Activated T-cell treated with anti-CD3 and anti-CD28 coated beads for 1 hour (primary cell): ENCODE measurements around the gene TOMM34.

Source experiments
- DNase-seq: peaks from one replicate; pipeline ENCODE4 v3.0.0-alpha.2; 2020; ENCODE audit warnings: low read depth

Gene TOMM34

DNA sequence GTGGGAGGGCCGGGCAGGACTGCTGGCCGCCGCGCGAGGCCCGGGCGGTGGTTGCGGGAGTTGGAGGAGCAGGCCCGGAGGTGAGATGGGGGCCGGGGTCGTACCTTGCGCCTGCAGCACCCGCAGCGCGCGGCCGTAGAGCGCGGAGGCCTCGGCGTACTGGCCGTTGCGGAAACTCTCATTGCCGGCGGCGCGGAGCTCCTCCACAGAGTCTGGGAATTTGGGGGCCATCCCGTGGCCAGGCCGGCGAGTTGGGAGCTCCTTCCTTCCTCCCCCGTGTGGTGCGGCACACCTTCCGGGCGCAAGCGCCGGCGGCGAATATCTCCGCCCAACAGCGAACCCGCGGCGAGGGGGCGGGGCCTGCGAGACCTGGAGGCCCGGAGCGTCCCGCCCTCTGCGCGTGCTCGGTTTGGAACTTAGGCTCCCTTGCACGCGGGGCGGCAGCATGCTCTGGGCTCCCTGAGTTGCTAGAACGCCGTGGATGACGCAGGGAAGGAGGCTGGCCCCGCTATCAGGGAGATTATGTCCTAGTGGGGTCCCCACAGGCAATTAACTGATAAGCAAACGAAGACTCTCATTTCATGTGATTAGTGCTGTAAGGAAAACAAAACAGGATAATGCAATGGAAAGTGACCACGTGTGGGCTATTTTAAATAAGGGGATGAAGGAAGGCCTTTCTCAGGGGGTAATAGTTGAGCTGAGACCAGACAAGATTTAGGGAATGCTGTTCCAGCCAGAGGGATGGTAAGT is at the start of gene TOMM34:
Gene TOMM34, minus strand, starts transcription at position 295 of the 750 bp plus-strand sequence. Its CDS starts 64 bp downstream, at position 231.
- DNase-seq, result peak; percentile 94

- no peak for DNase-seq
Measured at GRCh38 chr20:45008521-45009049, 48.4 kb upstream of the TOMM34 start.

DNA sequence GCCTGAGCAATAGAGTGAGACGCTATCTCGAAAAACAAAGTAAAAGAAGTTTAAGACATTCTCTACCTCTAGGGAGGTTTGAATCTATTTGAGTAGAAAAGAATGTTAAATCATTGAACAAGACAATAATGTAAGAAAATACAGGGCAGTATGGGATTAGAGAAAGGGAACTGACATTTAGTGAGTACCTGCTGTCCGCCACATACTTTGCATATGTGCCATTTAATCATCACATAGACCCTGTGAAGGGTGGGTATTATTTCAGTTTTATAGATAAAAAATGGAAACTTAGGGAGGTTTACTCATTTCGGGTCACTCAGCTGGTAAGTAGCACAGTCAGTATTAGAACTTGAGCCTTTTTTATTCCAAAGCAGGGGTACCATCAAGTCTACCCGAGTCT is 37.5 kb upstream of the TOMM34 start:
- DNase-seq, result no peak

DNA sequence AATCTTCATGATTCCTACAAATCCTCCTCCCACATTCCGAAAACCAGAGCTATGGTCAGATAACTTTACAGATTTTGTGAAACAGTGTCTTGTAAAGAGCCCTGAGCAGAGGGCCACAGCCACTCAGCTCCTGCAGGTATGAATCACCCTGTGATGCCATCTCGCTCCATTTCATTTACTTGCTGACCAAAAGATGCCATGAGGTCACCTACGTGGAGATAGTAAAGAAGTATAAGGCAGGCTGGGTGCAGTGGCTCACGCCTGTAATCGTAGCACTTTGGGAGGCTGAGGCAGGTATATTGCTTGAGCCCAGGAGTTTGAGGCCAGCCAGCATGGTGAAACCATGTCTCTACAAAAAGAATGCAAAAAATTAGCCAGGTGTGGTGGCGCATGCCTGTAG is 37.0 kb upstream of the TOMM34 start:
- no peak for DNase-seq

GRCh38 chr20:44993343-44993742 is 33.1 kb upstream of the TOMM34 start:
- no peak for DNase-seq

DNA sequence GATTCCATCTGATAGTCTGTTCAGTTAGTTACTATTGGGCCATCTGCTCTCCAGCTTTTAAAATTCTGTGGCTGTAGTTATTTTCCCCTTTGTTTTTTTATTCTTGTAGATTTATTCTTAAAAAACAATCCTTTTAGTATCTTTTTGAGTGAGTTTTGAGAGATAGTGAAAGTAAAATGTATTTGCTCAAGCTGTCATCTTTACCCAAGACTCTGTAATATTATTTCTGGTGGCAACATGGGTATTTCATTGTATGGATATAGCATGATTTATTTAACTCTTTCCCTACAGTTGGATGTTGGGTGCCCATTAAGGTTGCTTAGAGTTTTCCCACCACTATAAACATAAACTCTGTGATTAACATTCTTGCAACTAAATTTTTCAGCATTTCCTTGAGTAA is 30.8 kb upstream of the TOMM34 start:
- no peak for DNase-seq

- no peak for DNase-seq
Measured at GRCh38 chr20:44990425-44990824, 30.2 kb upstream of the TOMM34 start.

- no peak for DNase-seq
Measured at GRCh38 chr20:44988631-44989171, 28.5 kb upstream of the TOMM34 start.

DNA sequence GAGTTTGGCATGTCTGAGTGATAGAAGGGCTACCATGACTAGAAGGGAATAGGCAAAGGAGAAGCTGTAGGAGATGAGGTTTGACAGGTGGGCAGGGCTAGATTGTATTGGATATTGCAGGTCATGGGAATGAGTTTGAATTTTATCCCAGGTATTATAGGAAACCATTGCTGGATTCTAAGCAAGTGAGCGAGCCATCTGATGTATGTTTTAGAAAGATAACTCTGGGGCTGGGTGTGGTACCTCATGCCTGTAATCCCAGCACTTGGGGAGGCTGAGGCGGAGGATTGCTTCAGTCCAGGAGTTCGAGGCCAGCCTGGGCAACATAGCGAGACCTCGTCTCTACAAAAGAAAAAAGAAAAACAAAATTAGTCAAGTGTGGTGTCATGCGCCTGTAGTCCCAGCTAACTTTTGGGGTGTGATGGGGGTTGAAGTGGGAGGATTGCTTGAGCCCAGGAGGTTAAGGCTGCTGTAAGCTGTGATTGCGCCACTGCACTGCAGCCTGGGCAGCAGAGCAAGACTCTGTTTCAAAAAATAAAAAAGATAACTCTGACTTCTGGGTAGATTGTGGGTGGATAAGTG is 23.0 kb upstream of the TOMM34 start:
- no peak for DNase-seq

DNA sequence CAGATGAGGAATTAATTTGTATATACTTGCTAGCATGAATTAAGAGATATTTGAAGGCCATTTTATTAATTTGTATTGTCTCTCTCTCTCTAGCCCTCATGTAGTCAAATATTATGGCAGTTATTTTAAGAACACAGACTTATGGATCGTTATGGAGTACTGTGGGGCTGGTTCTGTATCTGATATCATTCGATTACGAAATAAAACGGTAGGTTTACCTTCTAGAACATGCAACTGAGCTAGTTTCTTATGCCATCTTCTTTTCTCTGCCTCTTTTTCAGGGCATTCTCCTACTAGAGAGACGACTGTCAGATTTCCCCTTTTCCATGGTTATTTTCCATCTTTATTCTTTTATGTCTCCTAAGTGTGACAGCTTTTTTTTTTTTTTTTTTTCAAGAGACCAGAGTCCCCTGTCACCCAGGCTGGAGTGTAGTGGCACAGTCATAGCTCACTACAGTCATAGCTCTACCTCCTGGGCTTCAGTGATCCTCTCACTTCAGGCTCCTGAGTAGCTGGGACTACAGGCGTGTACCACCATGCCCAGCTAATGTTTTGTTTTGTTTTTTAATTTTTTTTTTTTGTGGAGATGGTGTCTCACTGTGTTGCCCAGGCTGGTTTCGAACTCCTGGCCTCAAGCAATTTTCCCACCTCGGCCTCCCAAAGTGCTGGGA is 21.7 kb upstream of the TOMM34 start:
- DNase-seq, result no peak

DNA sequence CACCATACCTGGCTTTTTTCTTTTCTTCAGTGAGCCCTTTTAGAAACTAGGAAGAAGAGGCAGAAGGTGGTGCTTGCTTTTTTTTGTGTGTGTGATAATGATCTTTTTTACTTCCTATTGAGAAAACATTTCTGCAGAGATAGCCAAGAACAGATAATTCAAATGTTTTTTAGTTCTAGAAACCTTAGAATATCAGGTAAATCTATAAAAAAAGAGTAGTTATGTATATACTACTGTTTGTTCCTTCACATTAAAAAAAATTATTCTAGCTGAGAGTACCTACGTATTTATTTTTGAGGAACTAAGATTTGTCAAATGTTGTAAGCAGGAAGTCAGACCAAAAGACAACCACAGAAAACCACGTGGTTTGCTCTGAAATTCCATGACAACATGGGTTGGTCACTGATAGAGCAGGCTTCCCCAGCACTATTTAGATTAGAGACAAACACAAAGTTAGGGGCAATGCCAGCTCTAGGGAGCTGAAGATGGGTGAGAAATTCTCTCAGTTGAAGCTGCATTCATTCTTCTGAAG is 19.0 kb upstream of the TOMM34 start:
- DNase-seq, result peak; percentile 37

DNA sequence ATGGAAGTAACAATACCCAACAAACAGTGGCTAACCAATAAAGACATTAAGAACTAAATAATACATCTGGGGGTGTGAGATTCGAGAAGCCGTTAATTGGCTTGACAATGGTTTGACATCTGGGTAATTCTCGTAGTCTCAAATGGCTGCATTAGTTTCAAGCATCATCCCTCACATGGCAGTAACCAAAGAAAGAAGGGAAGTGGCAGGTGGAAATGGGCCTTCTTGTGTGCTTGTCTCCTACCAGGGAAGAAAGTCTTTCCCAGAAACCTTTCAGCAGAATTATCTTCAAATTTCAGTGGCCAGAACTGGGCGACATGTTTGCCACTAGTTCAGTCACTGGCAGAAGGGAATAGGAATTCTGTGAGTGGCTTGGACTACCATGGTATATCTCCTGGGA is 16.5 kb upstream of the TOMM34 start:
- no peak for DNase-seq

DNA sequence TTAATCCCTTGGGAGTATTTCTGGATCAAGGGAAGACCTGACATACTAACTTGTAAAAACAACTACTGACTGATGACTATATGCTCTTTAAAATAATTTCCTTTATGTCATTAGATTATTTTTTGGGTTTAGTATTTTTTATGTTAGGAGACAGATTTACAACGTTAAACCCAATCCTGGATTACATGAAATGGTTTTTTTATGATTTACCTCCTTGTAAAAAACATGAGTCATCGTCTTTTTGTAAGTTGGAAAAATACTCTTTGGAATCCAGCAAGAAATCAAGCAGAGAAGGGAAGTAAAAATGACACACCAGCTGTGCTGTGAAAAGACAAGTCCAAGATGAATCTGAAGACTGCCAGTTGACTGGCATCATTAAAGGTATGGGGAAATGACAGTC is 12.9 kb upstream of the TOMM34 start:
- DNase-seq, result no peak

- DNase-seq, result no peak
Measured at GRCh38 chr20:44970243-44970757, 10.1 kb upstream of the TOMM34 start.

- no peak for DNase-seq
Measured at GRCh38 chr20:44969300-44969894, 9.2 kb upstream of the TOMM34 start.

DNA sequence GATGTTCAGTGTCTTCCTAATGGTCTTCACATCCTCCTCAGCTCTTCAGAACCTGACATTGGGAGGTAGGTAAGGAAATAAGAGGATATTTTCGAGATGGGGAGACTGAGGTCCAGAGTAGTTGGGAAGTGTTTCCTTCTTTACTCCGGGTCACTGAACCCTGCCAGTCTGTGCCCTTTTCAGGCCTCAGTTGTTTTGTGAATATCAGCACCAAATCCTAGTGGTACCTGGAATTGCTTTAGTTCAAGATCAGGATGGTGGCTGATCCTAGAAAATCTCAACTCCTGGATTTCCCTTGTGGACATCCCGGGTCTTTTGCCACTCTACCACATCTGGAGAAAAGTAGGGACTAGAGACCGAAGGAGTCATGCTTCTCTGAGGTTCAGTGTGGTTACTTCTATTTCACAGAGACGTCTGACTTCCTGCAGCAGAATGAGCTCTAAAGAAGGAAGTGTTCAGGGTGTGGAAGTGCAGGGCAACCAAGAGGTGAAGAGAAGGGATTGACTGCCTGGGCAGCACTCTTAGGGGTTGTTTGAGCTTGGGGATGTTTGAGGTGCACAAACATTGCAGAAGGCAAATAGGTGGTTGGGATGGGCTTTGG is 7.1 kb upstream of the TOMM34 start:
- no peak for DNase-seq

DNA sequence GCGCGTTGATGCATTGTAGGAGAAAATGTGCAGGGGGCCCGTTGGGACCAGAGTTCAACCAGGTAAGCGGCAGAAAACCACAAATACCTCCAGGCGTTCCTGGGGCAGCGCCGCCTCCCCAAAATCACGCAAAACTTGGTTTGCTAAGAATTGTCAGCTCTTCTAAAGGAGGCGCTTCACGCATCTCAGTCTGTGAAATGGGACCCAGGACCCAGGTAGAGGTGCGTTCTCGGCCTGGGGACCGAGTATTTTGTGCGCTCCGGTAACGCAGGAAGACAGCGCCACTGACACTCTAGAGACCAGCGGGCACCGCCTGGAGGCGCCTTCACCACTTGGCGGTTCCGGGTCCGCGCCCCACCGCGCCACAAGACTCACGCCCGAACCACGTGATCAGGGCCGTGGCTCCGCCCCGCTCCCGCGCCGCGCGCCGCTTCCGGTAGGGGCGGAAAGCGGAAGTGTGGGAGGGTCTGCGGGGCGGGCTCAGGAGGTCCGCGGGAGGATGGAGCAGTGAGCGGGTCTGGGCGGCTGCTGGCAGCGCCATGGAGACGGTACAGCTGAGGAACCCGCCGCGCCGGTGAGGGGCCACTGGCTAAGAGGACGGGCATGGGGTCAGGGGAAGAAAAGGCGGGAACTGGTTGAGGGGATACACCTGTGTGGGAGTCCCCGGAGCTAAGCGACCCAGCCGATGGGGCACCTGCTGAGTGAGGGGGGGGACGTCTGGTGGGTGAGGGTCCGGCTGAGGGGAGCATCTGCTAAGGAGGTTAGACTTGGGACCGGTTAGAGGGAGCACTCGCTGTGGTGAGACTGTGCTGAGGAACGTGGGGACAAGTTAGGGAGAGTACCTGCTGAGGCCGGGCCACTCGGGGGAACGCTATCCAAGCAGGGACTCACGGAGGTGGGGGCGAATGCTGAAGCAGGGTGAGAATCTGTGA is 6.1 kb upstream of the TOMM34 start, which contains the start of gene STK4:
Gene STK4, plus strand, starts transcription at position 483 of the 932 bp plus-strand sequence. Its CDS starts 57 bp downstream, at position 540.
- peak; percentile 94 for DNase-seq

GRCh38 chr20:44965651-44966029 is 5.4 kb upstream of the TOMM34 start:
- DNase-seq, result no peak

DNA sequence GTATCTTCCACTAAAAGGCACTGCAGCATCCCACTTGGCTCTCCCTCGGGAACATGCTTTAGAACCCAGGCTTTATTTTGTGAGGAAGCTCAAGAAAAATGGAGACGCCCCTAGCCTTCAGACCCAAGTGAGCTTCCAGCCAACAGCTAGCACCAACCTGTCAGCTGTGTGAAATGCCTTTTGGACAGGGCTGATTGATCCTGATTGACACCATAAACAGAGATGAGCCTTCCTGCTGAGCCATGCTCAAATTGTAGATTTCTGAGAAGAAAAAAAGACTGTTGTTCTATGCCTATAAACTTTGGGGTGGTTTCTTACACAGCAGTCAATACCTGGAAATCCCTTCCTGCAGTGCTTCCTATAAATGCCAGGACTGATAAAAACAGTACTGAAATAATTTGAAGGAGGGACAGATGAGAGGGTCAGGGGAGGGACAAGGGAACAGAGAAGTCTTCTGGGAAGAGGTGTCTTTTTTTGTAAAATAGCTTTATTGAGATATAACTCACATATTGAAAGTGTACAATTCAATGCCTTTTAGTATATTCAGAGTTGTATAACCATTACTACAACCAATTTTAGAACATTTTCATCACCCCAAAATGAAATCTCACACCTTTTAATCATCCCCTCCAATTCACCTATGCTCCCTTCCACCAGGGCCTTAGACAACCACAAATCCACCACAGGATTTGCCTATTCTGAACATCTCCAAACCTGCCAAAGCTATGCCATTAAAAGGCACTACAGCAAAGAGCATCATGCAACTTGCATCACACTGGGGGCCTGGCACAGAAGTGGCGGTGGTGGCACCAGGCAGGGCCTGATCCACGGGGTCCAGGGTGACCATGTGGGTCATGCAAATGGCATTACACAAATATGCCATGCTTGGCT is 3.4 kb upstream of the TOMM34 start:
- DNase-seq, result no peak
